Nephron (organoid): ENCODE data around the gene CA5A.
"Not testable (repeated sequence)": the region's sequence is repeated elsewhere in the genome, so short reads cannot be mapped to it uniquely, and the experiment has no call there.

Source experiments
- H3K27ac Mint-ChIP-seq, 3 experiments: 2 replicates each; pipeline ENCODE4 v1.8.0; 2020; ENCODE audit warnings: mixed read lengths in 3 of 3, mild to moderate bottlenecking in 2 of 3, moderate library complexity in 1 of 3
- H3K27me3 Mint-ChIP-seq: 2 replicates; pipeline ENCODE4 v1.8.0; 2021; ENCODE audit warnings: low read depth, mild to moderate bottlenecking, moderate library complexity, mixed read lengths
- H3K36me3 Mint-ChIP-seq: 2 replicates; pipeline ENCODE4 v1.8.0; 2020; ENCODE audit warnings: low read depth, mixed read lengths
- H3K4me1 Mint-ChIP-seq: 2 replicates; pipeline ENCODE4 v1.8.0; 2020; ENCODE audit warnings: mixed read lengths
- H3K4me3 Mint-ChIP-seq, 3 experiments: 2 replicates each; pipeline ENCODE4 v1.8.0; 2020; ENCODE audit warnings: mild to moderate bottlenecking in 3 of 3, mixed read lengths in 3 of 3, moderate library complexity in 2 of 3
- H3K9me3 Mint-ChIP-seq: 2 replicates; pipeline ENCODE4 v1.8.0; 2020; ENCODE audit warnings: mixed read lengths
- TF ChIP-seq, protein P1 (sequence below), 3 experiments: fragments of 200-600 bp; sonication (generic); IDR thresholded peaks; one replicate each; pipeline ENCODE4 v1.5.0; 2021; ENCODE audit warnings: antibody characterized with exemption in 3 of 3; ENCODE audit not compliant: unreplicated experiment in 3 of 3

The CA5A gene

GRCh38 chr16:87895641-87896141 lies 40.6 kb downstream of the CA5A start:
- Mint-ChIP-seq H3K27me3 (peaks cover 15% of the 10 kb centered on the region), H3K27ac (no peak overlapping the region), H3K4me1 (no peaks in the 10 kb centered on the region), H3K4me3 (no peak overlapping the region), H3K9me3 (no peaks in the 10 kb centered on the region), H3K36me3 (no peaks in the 10 kb centered on the region)
- TF ChIP-seq, protein P1, sequence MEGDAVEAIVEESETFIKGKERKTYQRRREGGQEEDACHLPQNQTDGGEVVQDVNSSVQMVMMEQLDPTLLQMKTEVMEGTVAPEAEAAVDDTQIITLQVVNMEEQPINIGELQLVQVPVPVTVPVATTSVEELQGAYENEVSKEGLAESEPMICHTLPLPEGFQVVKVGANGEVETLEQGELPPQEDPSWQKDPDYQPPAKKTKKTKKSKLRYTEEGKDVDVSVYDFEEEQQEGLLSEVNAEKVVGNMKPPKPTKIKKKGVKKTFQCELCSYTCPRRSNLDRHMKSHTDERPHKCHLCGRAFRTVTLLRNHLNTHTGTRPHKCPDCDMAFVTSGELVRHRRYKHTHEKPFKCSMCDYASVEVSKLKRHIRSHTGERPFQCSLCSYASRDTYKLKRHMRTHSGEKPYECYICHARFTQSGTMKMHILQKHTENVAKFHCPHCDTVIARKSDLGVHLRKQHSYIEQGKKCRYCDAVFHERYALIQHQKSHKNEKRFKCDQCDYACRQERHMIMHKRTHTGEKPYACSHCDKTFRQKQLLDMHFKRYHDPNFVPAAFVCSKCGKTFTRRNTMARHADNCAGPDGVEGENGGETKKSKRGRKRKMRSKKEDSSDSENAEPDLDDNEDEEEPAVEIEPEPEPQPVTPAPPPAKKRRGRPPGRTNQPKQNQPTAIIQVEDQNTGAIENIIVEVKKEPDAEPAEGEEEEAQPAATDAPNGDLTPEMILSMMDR (IDR thresholded peaks at IDR 0.05; ENCODE audit: unreplicated experiment in 3 of 3): no peak

DNA sequence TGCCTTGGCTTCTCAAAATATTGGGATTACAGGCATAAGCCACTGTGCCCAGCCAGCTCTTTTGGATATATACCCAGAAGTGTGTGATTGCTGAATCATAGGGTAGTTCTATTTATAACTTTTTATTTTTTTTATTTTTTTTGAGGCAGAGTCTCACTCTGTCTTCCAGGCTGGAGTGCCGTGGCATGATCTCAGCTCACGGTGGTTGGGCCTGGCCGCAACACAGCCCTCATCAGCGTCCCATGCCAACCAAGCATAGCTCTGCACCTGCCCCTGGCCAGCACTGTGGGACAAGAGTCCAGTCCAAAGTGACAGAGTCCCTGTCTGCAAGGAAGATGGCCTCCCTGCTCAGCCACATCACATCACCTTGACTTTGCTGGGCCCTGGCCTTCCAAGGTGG lies 42.3 kb downstream of the CA5A start:
- H3K4me3 Mint-ChIP-seq, H3K27ac Mint-ChIP-seq, H3K36me3 Mint-ChIP-seq, H3K9me3 Mint-ChIP-seq, H3K4me1 Mint-ChIP-seq: not testable (repeated sequence)
- H3K27me3 Mint-ChIP-seq: peaks cover 11% of the 10 kb centered on the region

DNA sequence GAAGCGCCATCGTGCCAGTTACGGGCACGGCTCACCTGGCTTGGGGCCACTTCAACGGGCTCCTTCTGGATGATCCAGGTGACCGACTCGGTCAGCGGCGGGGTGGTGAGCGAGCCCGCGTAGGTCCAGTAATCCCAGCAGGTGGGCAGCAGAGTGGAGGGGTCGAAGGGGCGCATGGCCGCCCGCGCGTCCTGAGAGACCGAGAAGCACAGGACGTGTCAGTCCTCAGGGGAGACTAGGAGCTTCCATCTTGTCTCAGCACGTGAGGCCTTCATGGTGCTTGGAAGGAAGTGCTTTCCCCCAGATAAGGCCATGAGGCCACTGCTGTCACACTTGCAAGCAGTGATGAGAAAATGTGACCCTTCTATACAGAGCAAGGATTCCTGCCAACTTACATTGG lies 44.6 kb downstream of the CA5A start:
- Mint-ChIP-seq H3K27ac (no peak overlapping the region), H3K9me3 (peaks cover 4% of the 10 kb centered on the region), H3K27me3 (peaks cover 9% of the 10 kb centered on the region), H3K36me3 (no peaks in the 10 kb centered on the region), H3K4me3 (no peak overlapping the region), H3K4me1 (no peaks in the 10 kb centered on the region)
- TF ChIP-seq, protein P1 (IDR thresholded peaks at IDR 0.05; ENCODE audit: unreplicated experiment in 3 of 3): no peak

DNA sequence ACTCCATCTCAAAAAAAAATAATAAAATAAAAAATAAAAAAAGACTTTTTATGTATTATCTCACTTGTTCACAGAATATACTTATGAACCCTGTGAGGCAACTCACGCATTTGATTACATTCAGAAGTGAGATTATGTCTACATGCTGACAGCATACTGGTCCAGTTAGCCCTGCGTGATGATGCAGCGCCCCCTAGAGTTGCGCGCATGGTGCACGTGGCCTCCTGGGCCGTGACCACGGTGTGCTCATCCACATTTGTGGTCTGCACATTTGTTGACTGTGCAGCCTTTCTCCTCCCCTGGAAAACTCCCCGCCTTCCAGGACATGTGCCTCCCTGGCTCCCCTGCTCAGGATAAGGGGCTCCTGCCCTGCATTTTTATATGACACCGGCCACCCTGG lies 46.6 kb downstream of the CA5A start:
- peaks cover 14% of the 10 kb centered on the region for H3K27me3 Mint-ChIP-seq
- not testable (repeated sequence) for H3K9me3 Mint-ChIP-seq, H3K36me3 Mint-ChIP-seq, H3K4me1 Mint-ChIP-seq, H3K4me3 Mint-ChIP-seq, H3K27ac Mint-ChIP-seq

- not testable (repeated sequence) for H3K4me3 Mint-ChIP-seq, H3K36me3 Mint-ChIP-seq, H3K4me1 Mint-ChIP-seq, H3K9me3 Mint-ChIP-seq, H3K27ac Mint-ChIP-seq
- H3K27me3 Mint-ChIP-seq: peaks cover 14% of the 10 kb centered on the region
Measured at GRCh38 chr16:87888346-87888745, 48.0 kb downstream of the CA5A start.

DNA sequence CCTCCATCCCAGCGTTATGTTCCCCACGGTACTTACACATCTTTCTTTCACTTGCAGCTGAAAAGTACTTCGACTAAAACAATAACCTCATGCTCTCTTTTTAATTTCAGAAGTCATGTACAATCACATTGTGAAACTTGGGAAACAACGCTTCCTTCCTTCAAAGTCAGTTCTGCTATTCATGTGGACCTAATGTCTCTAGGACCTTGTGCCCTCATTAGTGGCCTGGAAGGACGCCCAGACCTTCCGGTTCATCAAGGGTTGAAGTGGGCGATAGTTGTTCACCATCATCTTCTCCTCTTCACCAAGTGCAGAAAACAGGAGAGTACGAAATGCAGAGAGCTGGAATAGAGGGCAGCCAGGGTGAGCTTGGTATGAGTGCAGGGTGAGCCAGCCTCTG lies 48.4 kb downstream of the CA5A start:
- not testable (repeated sequence) for H3K4me1 Mint-ChIP-seq, H3K36me3 Mint-ChIP-seq, H3K9me3 Mint-ChIP-seq, H3K27ac Mint-ChIP-seq, H3K4me3 Mint-ChIP-seq
- peaks cover 14% of the 10 kb centered on the region for H3K27me3 Mint-ChIP-seq

- peaks cover 22% of the 10 kb centered on the region for H3K27me3 Mint-ChIP-seq
- H3K36me3 Mint-ChIP-seq, H3K4me3 Mint-ChIP-seq, H3K27ac Mint-ChIP-seq, H3K9me3 Mint-ChIP-seq, H3K4me1 Mint-ChIP-seq: not testable (repeated sequence)
Measured at GRCh38 chr16:87885371-87885967, 50.9 kb downstream of the CA5A start.

- no peaks in the 10 kb centered on the region for H3K36me3 Mint-ChIP-seq
- peaks cover 35% of the 10 kb centered on the region for H3K27me3 Mint-ChIP-seq
- H3K4me3 Mint-ChIP-seq: no peak overlapping the region
- H3K27ac Mint-ChIP-seq: no peak overlapping the region
- H3K9me3 Mint-ChIP-seq: no peaks in the 10 kb centered on the region
- TF ChIP-seq, protein P1 (IDR thresholded peaks at IDR 0.05; ENCODE audit: unreplicated experiment in 3 of 3): no peak
- peaks cover 20% of the 10 kb centered on the region for H3K4me1 Mint-ChIP-seq
Measured at GRCh38 chr16:87882436-87883019, 53.8 kb downstream of the CA5A start.
